HG03064 (cell line): Measurements from ENCODE around the gene RCC2.
"Not testable (repeated sequence)": the region's sequence is repeated elsewhere in the genome, so short reads cannot be mapped to it uniquely, and the experiment has no call there.

Experiments
- ATAC-seq: cut with Tn5 transposase; IDR thresholded peaks from one replicate; pipeline ENCODE4 v1.9.1; 2021; ENCODE audit warnings: low read depth; ENCODE audit not compliant: unreplicated experiment

Gene RCC2

DNA sequence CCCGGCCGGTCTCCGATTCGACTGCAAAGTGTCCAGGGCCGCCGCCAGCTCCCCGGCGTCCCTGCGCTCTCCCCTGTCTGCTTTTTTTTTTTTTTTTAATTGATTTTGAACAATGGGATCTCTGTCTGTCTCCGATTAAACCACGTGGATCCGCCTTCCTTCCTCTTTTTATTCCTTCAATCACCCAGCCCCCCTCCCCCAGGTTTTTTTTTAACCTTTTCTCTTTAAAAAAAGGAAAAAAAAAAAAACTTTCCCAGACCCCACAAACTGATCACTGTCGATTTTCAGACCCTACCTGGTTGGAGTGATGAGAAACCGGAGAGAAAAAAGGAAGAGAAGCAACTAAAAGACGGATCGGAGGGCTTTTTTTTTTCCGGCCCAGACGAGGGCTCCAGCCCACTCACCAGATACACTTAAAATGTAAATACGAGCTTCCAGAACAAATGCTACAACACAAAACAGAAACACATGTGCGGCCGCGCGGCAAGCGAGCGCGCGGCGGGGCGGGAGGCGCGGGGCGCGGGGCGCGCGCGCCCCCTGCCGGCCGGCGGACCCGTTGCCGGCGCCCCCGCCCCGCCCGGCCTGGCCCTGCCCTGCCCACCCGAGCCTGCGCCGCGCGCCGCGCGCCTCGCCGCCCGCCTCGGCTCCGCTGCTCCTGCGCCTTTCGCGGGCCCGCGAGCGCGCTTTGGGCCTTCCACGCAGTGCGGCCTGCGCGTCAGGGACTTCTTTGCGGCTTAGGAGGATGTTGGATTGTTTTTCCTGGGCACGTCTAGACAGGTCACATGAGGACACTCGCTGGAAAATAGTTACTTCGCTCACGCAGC is at the start of gene RCC2:
Gene RCC2 (minus strand): TSS at position 428 of the 824 bp plus-strand sequence. CDS start 1,163 bp downstream, outside the sequence.
- peak; percentile 42 for ATAC-seq

DNA sequence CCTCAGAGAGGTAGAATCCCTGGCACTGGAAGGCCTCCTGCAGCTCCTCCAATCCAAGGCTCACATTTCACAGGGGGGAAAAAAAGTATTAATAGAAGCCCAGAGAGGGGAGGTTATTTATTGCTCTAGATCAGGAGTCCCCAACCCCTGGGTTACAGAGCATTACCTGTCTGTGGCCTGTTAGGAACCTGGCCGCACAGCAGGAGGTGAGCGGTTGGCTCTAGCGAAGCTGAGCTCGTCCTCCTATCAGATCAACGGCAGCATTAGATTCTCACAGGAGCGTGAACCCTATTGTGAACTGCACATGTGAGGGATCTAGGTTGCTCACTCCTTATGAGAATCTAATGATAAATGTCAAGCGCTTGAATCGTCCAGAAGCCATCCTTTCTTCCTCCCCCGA is 46.8 kb upstream of the RCC2 start:
- ATAC-seq, result no peak

DNA sequence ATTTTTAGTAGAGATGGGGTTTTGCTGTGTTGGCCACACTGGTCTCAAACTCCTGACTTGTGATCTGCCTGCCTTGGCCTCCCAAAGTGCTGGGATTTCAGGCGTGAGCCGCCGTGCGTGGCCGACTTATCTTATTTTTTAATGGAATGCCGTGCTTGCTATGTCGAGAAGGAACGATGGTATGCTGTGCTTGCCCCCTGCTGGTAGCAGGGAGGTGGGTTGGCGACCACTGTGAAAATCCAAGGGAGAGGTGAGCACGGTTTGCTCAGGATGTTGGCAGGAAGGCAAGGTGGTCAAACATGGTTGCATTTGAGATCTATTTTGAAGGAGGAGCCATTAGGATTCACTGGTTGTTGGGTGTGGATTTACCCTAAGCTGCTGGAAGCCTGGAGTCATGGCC is 45.8 kb upstream of the RCC2 start:
- no peak for ATAC-seq

DNA sequence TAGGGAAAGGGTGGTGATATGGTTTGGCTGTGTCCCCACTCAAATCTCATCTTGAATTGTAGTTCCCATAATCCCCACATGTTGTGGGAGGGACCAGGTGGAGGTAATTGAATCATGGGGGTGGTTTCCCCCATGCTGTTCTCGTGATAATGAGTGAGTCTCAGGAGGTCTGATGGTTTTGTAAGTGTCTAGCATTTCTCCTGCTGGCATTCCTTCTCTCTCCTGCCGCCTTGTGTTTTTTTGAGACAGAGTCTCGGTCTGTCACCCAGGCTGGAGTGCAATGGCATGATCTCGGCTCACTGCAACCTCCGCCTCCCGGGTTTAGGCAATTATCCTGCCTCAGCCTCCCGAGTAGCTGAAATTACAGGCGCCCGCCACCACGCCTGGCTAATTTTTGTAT is 42.5 kb upstream of the RCC2 start:
- not testable (repeated sequence) for ATAC-seq

DNA sequence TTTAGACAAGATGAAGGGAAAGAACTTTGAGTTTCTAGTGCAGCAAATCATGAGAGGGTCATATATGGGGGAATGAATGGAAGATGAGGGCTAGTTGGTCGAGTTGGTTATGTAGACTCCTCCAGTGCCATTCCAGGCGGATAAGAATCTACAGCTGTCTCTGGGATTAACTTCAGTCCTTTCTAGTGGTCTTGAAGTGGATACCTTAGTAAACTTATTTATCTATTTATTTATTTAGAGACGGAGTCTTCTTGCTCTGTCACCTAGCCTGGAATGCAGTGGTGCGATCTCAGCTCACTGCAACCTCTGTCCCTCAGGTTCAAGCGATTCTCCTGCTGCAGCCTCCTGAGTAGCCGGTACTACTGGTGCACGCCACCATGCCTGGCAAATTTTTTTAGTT is 41.4 kb upstream of the RCC2 start:
- ATAC-seq, result no peak

DNA sequence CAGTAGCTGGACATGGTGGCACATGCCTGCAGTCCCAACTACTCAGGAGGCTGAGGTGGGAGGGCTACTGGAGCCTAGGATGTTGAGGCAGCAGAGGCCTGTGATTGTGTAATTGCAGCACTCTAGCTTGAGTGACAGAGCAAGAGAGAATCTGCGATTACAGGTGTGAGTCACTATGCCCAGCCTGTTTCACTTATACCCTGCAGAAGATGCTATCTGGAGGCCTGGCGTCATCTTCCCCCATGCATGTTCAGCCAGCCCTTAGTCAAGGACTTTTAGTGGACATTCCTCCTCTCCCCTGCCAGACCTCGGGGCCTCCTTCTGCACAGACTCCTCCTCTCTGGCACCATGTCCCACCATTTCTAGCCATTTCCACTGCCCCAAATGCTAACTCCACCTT is 36.3 kb upstream of the RCC2 start:
- ATAC-seq, result no peak

DNA sequence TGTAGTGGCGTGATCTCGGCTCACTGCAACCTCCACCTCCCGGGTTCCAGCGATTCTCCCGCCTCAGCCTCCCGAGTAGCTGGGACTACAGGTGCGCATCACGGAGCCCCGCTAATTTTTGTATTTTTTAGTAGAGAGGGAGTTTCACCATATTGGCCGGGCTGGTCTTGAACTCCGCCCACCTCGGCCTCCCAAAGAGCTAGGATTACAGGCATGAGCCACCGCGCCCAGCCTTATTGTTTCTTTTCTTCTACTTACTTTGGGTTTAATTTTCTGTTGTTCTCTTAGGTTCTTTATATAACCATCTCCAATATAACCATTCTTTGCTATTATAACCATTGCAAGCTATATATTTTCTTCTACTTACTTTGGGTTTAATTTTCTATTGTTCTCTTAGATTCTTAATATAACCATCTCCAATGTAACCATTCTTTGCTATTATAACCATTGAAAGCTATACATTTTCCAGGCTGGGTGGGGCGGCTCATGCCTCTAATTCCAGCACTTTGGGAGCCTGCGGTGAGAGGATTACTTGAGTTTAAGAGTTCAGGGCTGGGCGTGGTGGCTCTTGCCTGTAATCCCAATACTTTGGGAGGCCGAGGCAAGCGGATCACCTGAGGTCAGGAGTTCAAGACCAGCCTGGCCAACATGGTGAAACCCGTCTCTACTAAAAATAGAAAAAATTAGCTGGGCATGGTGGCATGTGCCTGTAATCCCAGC is 35.5 kb upstream of the RCC2 start:
- not testable (repeated sequence) for ATAC-seq

DNA sequence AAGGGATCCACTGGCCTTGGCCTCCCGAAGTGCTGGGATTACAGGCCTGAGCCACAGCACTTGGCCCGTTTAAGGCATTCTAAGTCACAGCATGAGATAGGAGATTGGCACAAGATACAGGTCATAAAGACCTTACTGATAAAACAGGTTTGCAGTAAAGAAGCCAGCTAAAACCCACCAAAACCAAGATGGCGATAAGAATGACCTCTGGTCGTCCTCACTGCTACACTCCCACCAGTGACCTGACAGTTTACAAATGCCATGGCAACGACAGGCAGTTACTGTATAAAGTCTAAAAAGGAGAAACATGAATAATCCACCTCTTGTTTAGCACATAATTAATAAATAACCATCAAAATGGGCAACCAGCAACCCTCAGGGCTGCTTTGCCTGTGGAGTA is 33.3 kb upstream of the RCC2 start:
- no peak for ATAC-seq

DNA sequence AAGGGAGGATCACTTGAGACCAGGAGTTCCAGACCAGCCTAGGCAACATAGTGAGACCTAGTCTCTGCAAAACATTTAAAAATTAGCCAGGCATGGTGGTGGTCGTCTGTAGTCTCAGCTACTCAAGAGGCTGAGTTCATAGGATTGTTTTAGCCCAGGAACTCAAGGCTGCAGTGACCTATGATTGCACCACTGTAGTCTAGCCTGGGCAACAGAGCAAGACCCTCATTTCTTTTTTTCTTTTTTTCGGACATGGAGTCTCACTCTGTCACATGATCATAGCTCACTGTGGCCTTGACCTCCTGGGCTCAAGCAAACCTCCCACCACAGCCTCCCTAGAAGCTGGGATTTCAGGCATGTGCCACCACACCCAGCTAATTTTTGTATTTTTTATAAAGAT is 31.9 kb upstream of the RCC2 start:
- ATAC-seq, result no peak

DNA sequence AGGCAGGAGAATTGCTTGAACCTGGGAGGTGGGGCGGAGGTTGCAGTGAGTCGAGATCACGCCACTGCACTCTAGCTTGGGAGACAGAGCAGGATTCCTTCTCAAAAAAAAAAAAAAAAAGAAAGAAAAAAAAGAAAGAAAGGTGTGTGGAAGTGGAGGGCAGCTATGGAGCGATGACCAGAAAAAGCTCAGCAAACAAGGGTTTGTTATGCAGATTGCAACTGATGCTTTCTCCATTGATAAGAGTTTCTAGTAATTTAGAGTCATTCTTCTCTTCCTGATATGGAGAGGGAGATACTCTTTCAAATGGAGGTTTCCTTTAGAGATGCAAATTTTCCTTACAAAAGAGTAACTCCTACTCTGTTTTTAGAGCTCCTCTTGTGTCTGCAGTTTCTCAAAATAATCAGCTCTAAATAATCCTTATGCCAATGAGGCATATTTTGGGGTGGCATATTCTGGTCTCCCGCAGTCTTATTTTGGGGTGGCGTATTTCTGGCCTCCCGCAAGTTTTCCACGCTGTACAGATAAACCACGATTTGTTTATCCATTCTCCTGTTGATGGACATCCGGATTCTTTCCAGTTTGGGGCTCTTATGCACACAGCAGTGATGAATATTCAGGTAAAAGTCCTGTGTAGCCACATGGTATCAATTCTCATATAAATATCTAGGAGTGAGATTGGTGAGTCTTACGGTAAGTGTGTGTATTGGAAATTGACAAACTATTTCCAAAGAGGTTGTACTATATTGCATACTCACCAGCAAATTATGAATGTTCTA is 30.7 kb upstream of the RCC2 start:
- ATAC-seq, result no peak

DNA sequence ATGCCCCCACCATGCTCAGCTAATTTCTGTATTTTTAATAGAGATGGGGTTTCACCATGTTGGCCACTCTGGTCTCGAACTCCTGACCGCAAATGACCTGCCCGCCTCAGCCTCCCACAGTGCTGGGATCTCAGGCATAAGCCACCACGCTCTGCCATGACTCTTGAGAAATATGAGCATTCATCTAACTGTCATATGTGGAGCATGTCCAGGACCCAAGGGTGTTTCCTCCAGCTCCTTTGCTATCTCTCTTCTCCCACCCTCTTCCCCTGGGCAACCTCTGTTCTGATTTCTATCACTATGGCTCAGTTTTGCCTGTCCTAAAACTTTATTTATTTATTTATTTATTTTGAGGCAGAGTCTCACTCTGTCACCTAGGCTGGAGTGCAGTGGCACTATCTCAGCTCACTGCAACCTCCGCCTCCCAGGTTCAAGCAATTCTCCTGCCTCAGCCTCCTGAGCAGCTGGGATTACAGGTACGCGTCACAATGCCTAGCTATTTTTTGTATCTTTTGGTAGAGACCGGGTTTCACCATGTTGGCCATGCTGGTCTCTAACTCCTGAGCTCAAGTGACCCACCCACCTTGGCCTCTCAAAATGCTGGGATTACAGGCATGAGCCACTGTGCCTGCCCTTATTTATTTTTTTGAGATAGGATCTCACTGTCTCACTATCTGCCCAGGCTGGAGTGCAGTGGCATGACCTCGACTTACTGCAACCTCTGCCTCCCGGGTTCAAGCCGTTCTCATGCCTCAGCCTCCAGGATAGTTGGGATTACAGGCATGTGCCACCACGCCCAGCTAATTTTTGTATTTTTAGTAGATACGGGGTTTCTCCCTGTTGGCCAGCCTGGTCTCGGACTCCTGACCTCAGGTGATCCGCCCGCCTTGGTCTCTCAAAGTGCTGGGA is 29.1 kb upstream of the RCC2 start:
- ATAC-seq, result not testable (repeated sequence)

DNA sequence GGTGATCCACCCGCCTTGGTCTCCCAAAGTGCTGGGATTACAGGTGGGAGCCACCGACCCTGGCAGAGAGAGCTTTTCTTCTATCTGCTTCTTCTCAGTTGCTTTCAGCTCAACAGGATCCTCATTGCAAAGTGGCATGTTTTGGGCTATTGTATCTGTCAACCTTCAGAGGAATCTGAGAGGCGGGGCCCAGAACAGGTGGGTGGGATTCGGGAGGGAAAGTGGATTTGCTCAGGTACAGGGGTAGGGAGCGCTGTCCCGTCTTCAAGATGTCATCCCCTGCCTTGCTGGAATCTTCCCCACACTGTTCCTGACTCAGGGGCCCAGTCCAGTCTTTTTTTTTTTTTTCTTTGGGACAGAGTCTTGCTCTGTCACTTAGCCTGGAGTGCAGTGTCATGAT is 26.9 kb upstream of the RCC2 start:
- no peak for ATAC-seq

DNA sequence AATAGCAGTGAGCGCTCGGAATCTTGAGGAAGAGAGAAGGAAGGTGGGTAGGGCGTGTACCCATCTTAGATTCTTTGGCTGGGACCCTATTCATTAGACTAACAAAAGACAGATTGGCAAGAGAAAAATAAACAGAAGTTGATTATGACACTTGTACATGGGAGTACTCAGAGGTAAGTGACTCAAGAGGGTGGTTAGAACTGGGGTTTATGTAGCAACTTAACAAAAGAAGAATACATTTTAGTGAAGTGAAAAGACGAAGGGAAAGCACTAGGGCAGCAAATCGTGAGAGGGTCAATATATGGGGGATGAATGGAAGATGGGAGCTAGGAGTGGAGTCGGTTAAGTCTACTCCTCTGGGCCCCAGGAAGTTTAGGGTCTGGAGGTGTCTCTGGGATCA is 25.8 kb upstream of the RCC2 start:
- ATAC-seq, result no peak

DNA sequence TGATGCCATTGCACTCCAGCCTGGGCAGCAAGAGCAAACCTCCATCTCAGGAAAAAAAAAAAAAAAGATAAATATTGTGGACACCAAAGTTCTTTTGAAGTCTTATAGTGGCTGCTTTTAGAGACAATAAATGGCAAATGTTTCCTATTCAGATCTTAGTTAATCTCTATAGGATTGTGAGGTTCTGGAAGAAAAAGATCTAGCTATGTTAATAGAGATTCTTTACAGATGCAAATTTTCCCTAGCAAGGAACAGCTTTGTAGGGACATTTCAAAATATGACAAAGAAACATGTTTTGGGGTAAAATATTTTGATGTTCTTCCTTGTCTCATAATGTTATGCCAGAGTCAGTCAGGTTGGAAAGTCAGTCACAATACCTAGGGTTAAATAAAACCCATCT is 24.5 kb upstream of the RCC2 start:
- ATAC-seq, result no peak

DNA sequence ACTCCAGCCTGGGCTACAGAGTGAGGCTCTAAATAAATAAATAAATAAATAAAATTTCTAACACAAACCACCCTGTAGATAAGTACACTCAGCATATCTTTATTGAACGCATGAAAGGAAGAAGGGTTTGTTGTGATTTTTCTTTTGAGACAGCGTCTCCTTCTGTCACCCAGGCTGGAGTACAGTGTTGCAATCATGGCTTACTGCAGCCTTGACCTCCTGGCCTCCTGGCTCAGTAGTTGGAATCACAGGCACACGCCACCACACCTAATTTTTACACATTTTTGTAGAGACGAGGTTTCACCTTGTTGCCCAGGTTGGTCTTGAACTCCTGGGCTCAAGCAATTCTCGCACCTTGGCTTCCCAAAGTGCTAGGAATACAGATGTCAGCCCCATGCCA is 23.2 kb upstream of the RCC2 start:
- no peak for ATAC-seq

DNA sequence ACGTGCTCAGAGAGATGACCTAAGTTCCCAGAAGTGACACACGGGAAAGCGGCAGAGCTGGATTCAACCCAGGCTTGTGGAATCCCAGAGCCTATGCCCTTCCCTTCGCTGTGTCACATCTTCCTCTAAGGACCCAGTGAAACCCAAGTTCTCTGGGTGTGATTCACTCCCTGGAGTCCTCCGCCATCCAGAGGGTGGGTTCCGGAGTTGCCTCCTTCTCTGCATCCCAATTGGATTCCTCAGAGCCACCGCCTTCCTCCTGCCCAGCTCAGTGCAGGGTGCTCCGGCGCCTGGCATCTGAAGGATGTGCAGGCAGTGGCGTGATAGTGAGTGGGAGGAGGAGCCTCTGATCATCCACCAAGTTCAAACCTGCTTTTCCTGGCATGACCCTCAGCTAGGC is 20.7 kb upstream of the RCC2 start:
- ATAC-seq, result no peak

DNA sequence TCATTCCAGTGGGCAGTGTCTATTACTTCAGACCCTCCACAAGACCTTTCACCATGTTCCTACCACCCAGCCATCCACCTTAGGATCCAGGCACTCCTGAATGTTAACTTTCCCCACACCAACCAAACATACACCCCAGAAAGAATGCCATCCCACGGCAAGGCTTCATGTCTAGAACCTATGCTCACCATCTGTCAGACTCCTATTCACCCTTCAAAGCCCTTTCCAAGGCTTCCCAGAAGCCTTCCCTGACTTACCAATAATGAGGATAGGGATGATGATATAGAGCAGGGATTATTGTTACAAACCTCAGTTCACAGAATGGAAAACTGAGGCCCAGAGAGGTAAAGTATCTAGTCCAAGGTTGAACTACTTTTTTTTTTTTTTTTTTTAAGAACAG is 19.3 kb upstream of the RCC2 start:
- no peak for ATAC-seq

DNA sequence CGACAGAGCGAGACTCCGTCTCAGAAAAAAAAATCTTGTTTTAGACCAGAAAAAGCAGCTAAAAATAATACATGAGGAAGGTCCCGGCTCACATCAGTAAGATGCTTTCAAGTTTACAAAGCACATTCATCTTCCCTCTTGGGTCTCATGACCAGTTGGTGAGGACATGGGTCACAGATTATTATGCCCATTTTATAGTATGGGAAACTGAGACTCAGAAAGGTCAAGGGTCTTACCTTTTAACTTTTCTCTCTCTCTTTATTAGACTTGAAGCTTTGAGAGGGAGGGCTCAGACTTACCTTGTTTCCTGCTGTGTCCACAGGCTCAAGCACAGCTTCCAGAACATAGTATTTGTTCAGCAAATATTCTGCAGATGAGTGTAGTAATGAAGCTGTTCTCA is 13.2 kb upstream of the RCC2 start:
- ATAC-seq, result no peak

DNA sequence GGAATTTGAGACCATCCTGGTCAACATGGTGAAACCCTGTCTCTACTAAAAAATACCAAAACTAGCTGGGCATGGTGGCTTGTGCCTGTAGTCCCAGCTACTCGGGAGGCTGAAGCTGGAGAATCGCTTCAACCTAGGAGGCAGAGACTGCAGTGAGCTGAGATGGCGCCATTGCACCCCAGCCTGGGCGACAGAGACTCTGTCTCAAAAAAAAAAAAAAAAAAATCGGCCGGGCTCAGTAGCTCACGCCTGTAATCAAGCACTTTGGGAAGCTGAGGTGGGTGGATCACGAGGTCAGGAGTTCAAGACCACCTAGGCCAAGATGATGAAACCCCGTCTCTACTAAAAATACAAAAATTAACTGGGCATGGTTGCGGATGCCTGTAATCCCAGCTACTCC is 12.7 kb upstream of the RCC2 start:
- ATAC-seq, result not testable (repeated sequence)

DNA sequence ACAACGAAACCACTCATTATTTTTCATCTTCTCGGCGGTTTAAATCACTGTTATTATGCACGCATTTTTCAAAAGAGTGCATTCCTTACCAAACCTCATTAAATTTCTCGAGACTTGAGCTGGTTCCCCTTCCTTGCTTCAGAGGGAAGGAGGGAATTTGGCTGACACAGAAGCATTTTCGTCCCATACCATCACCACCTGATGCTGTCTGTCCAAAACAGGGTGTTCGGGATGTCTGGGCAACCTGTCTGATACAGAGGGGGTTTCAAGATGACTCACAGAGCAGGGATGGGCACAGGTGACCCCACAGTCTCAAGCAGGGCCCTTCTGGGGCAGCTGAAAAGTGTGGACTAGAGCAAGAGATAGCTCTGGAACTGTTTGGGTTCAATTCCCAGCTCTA is 12.3 kb upstream of the RCC2 start:
- ATAC-seq, result no peak
